Stimulated activated CD8-positive, alpha-beta memory T cell treated with anti-CD3 and anti-CD28 coated beads, Interleukin-7, amount 100 ng/mL, for 1 hour (primary cell): Measurements from ENCODE around the gene GLIS1.

Experiments used
- DNase-seq, 2 donors: peaks; one replicate each; pipeline ENCODE4 v3.0.0-alpha.2; 2020; ENCODE audit warnings: low read depth in 2 of 2

The GLIS1 gene

GRCh38 chr1:53693773-53694717 lies 44.9 kb downstream of the GLIS1 start:
- DNase-seq = no peak

- no peak for DNase-seq
These were observed 45.6 kb downstream of the GLIS1 start for GRCh38 chr1:53693339-53693738.

- DNase-seq = no peak
These were observed 47.6 kb downstream of the GLIS1 start for GRCh38 chr1:53691326-53691725.

GRCh38 chr1:53690411-53690810 lies 48.6 kb downstream of the GLIS1 start:
- DNase-seq = no peak

- DNase-seq = no peak
These were observed 49.1 kb downstream of the GLIS1 start for GRCh38 chr1:53689736-53690326.

GRCh38 chr1:53689223-53689622 lies 49.7 kb downstream of the GLIS1 start:
- no peak for DNase-seq

- DNase-seq = no peak
These were observed 50.4 kb downstream of the GLIS1 start for GRCh38 chr1:53688381-53689102.

GRCh38 chr1:53687901-53688300 lies 51.1 kb downstream of the GLIS1 start:
- DNase-seq = no peak

- DNase-seq = no peak
These were observed 51.5 kb downstream of the GLIS1 start for GRCh38 chr1:53687426-53687825.

- no peak for DNase-seq
These were observed 52.0 kb downstream of the GLIS1 start for GRCh38 chr1:53686965-53687267.

- DNase-seq = no peak
These were observed 52.6 kb downstream of the GLIS1 start for GRCh38 chr1:53686091-53686964.

GRCh38 chr1:53685272-53686051 lies 53.5 kb downstream of the GLIS1 start:
- no peak for DNase-seq

GRCh38 chr1:53684741-53685140 lies 54.2 kb downstream of the GLIS1 start:
- DNase-seq = no peak

- no peak for DNase-seq
These were observed 54.8 kb downstream of the GLIS1 start for GRCh38 chr1:53683986-53684740.

- no peak for DNase-seq
These were observed 56.1 kb downstream of the GLIS1 start for GRCh38 chr1:53682881-53683280.

GRCh38 chr1:53681977-53682685 lies 56.8 kb downstream of the GLIS1 start:
- peak; percentile 6 to 13 for DNase-seq

- DNase-seq = no peak
These were observed 57.5 kb downstream of the GLIS1 start for GRCh38 chr1:53681351-53681976.

- DNase-seq = no peak
These were observed 58.1 kb downstream of the GLIS1 start for GRCh38 chr1:53680868-53681267.
